K562 (cell line): ENCODE results near the gene VWA8. TPM values are rescaled to one million over a fixed set of nuclear protein-coding genes. Genes with fewer than 3 reads are reported as not detected.

Experiments used
- ATAC-seq: fragments of 200-7000 bp; cut with Tn5 transposase; 3 replicates; pipeline ENCODE4 v1.9.1; 2020; ENCODE audit warnings: moderate library complexity
- BruUV-seq: library from RNA; stranded (reverse); fragments of 400-500 nt; replicated peaks from 2 replicates; lab custom pipeline; 2021; lab: Mats Ljungman, UMichigan
- CTCF ChIA-PET: fragments of 300-600 bp; formaldehyde crosslinking; extraction: SDS; loops from one replicate; lab custom pipeline; 2021; ENCODE audit warnings: low intra/inter-chr PET ratio; lab: Yijun Ruan, JAX
- POLR2A ChIA-PET: fragments of 300-600, 350-650 bp; sonication (Branson Sonifier 250); formaldehyde crosslinking; extraction: SDS; loops from one replicate; lab custom pipeline; 2021; ENCODE audit warnings: antibody characterized with exemption, inconsistent platforms; lab: Yijun Ruan, JAX
- DNase-seq, 4 experiments: peaks; one replicate each; pipeline versions ENCODE4 v3.0.0 to v3.0.0-alpha.2; 2011 to 2018; ENCODE audit warnings: low spot score in 3 of 4, mixed read lengths in 3 of 4; ENCODE audit errors: extremely low read depth in 1 of 4
- FAIRE-seq: peaks from 2 replicates; lab custom pipeline; 2011; peaks lifted over from hg19 to GRCh38; lab: Jason Lieb, UNC
- H2AFZ ChIP-seq: 2 replicates; pipeline ENCODE4 v1.6.0; 2011; ENCODE audit warnings: low read depth, low read length, control low read depth, inconsistent platforms
- H3K27ac ChIP-seq: fragments of 200-600 bp; 3 replicates; pipeline ENCODE4 v1.8.0; 2011; ENCODE audit warnings: low read depth, mild to moderate bottlenecking, control low read depth, inconsistent platforms, low read length, moderate library complexity, mixed read lengths; ENCODE audit errors: extremely low read depth
- H3K27me3 ChIP-seq, 2 experiments: fragments of 300-600 bp in 1 of 2; 2 replicates in 1 of 2; 3 replicates in 1 of 2; pipeline versions ENCODE4 v1.6.0 to v1.8.0; 2011; ENCODE audit warnings: inconsistent platforms in 2 of 2, low read length in 2 of 2, mild to moderate bottlenecking in 1 of 2, mixed read lengths in 1 of 2, moderate library complexity in 1 of 2; ENCODE audit not compliant: control insufficient read depth in 2 of 2, insufficient read depth in 2 of 2
- H3K36me3 ChIP-seq: fragments of 300-600 bp; 3 replicates; pipeline ENCODE4 v1.8.0; 2011; ENCODE audit warnings: mild to moderate bottlenecking, low read length, inconsistent platforms; ENCODE audit not compliant: control insufficient read depth, insufficient read depth
- H3K4me1 ChIP-seq, 2 experiments: fragments of 200-600 bp in 1 of 2; replicated peaks in 1 of 2; 2 replicates in 1 of 2; 3 replicates in 1 of 2; pipeline versions ENCODE4 v1.5.1 to v1.8.0; 2011; ENCODE audit warnings: inconsistent platforms in 2 of 2, low read length in 2 of 2, mild to moderate bottlenecking in 1 of 2, mixed read lengths in 1 of 2, moderate library complexity in 1 of 2; ENCODE audit not compliant: control insufficient read depth in 2 of 2, insufficient read depth in 2 of 2
- H3K4me2 ChIP-seq: 2 replicates; pipeline ENCODE4 v1.6.1; 2011; ENCODE audit warnings: low read length, control low read depth, inconsistent platforms, mixed read lengths; ENCODE audit not compliant: insufficient read depth
- H3K4me3 ChIP-seq: fragments of 200-600 bp; sonication (generic), shearing (Covaris generic); 2 replicates; pipeline ENCODE4 v1.5.1; 2016; ENCODE audit warnings: control low read depth, inconsistent platforms
- H3K79me2 ChIP-seq: fragments of 200-600 bp; 3 replicates; pipeline ENCODE4 v1.8.0; 2011; ENCODE audit warnings: low read length, inconsistent platforms; ENCODE audit not compliant: control insufficient read depth, insufficient read depth
- H3K9ac ChIP-seq, 2 experiments: 2 replicates each; pipeline versions ENCODE4 v1.6.0 to v1.6.1; 2011; ENCODE audit warnings: low read depth in 2 of 2, low read length in 2 of 2, control low read depth in 1 of 2, inconsistent platforms in 1 of 2, mild to moderate bottlenecking in 1 of 2, mixed read lengths in 1 of 2; ENCODE audit not compliant: insufficient read depth in 1 of 2
- H3K9me1 ChIP-seq: one replicate; pipeline ENCODE4 v1.6.0; 2011; ENCODE audit warnings: inconsistent platforms, mild to moderate bottlenecking, low read length, moderate library complexity; ENCODE audit not compliant: control insufficient read depth, insufficient read depth
- H3K9me3 ChIP-seq: replicated peaks from 2 replicates; pipeline ENCODE4 v1.5.1; 2011; ENCODE audit warnings: low read depth, low read length, inconsistent platforms; ENCODE audit not compliant: control insufficient read depth, insufficient read depth
- H4K20me1 ChIP-seq: replicated peaks from 2 replicates; pipeline ENCODE4 v1.6.1; 2011; ENCODE audit warnings: low read length, inconsistent platforms, mixed read lengths; ENCODE audit not compliant: control insufficient read depth, insufficient read depth
- AFF1 ChIP-seq, 2 experiments: fragments of 450-650 bp; IDR thresholded peaks; 2 replicates each; pipeline ENCODE4 v1.6.1; 2018; ENCODE audit warnings: mild to moderate bottlenecking in 2 of 2, low read depth in 1 of 2; ENCODE audit not compliant: partially characterized antibody in 2 of 2
- CREB1 ChIP-seq, 2 experiments: sonication (generic) in 1 of 2; formaldehyde crosslinking in 1 of 2; IDR thresholded peaks; 2 replicates each; pipeline versions ENCODE4 v1.6.1 to v1.8.0; 2012 to 2022; ENCODE audit warnings: inconsistent platforms in 1 of 2, mild to moderate bottlenecking in 1 of 2, missing genetic modification reagents in 1 of 2, moderate library complexity in 1 of 2
- FIP1L1 ChIP-seq: fragments of 200-400 bp; formaldehyde crosslinking; IDR thresholded peaks from 2 replicates; pipeline ENCODE4 v1.6.1; 2018; ENCODE audit warnings: mild to moderate bottlenecking, low read depth, low read length; ENCODE audit not compliant: poor library complexity, severe bottlenecking
- HNRNPL ChIP-seq: fragments of 200-400 bp; formaldehyde crosslinking; IDR thresholded peaks from 2 replicates; pipeline ENCODE4 v1.6.1; 2017; ENCODE audit warnings: low read depth, mild to moderate bottlenecking, low read length
- RBM15 ChIP-seq: fragments of 200-400 bp; formaldehyde crosslinking; IDR thresholded peaks from 2 replicates; pipeline ENCODE4 v1.6.1; 2018; ENCODE audit warnings: mild to moderate bottlenecking, low read length, moderate library complexity; ENCODE audit not compliant: insufficient read depth
- RBM25 ChIP-seq: fragments of 200-400 bp; formaldehyde crosslinking; IDR thresholded peaks from 2 replicates; pipeline ENCODE4 v1.6.1; 2018; ENCODE audit warnings: low read length, low read depth, moderate library complexity; ENCODE audit not compliant: severe bottlenecking
- SIN3A ChIP-seq, 2 experiments: fragments of 150-350 bp in 1 of 2; IDR thresholded peaks; 2 replicates each; pipeline ENCODE4 v1.6.1; 2011 to 2016; ENCODE audit warnings: borderline replicate concordance in 2 of 2, low read depth in 2 of 2, low read length in 2 of 2, mild to moderate bottlenecking in 2 of 2, moderate library complexity in 2 of 2; ENCODE audit not compliant: control insufficient read depth in 1 of 2
- ZNF121 ChIP-seq: sonication (generic); formaldehyde crosslinking; conservative IDR thresholded peaks from 2 replicates; pipeline ENCODE4 v1.8.0; 2022; ENCODE audit warnings: missing genetic modification reagents
- ZNF444 ChIP-seq: fragments of 250-450 bp; sonication (Bioruptor Pico); IDR thresholded peaks from 2 replicates; pipeline ENCODE4 v1.4.0; 2020; ENCODE audit warnings: mild to moderate bottlenecking, moderate library complexity
- WGBS: fragments of 100-300 bp; shearing (Covaris generic); methylation state at CpG from one replicate; pipeline ENCODE4 v1.1.6; 2016; ENCODE audit warnings: low coverage, mixed read lengths; ENCODE audit not compliant: insufficient coverage; ENCODE audit errors: missing lambda C conversion rate; 5-methylcytosine and 5-hydroxymethylcytosine counted together
- in situ Hi-C: fragments of 300-500 bp; cut with MboI; formaldehyde crosslinking; loops from 4 replicates; pipeline ENCODE4 v1.15.0; 2018; ENCODE audit warnings: inconsistent platforms, mixed read lengths
- intact Hi-C: fragments of 100-400 bp; cut with micrococcal nuclease; formaldehyde crosslinking; loops from 2 replicates; pipeline ENCODE4 v1.14.2; 2022
- polyA plus RNA-seq, 8 experiments: library from polyadenylated mRNA; depleted of rRNA in 4 of 8; stranded (reverse) in 5 of 8; unstranded in 3 of 8; fragments of >200 nt; fragmentation: Nextera tagmentation in 2 of 8; fragmentation: Illumina TruSeq in 1 of 8; extraction: Ambion mirVana in 2 of 8; extraction: Trizol in 1 of 8; gene quantifications; 2 replicates each; pipeline versions ENCODE4 v1.2.1 to v1.2.3, GENCODE V29; 2011 to 2014; ENCODE audit warnings: inconsistent platforms in 1 of 8, missing spikeins in 1 of 8
- total RNA-seq, 7 experiments: library from RNA; depleted of rRNA in 6 of 7; stranded (reverse); fragments of >200 nt in 6 of 7; fragmentation: Illumina TruSeq in 2 of 7; extraction: Trizol in 2 of 7; gene quantifications; 2 replicates each; pipeline versions ENCODE4 v1.2.1 to v1.2.3, GENCODE V29; 2011 to 2021; ENCODE audit warnings: low replicate concordance in 1 of 7

The VWA8 gene
- total and polyA plus RNA-seq, 9 of the 15 experiments (the other 6 are each of a cell fraction or from before 2014, with no cell fraction given), result 2.1 to 18.5 (median 13.3) TPM

- intact Hi-C loops, result no loop called here
- no peak overlapping the region for H3K27ac ChIP-seq
- no peak overlapping the region for H2AFZ ChIP-seq
- no peaks in the 10 kb centered on the region for H3K9me1 ChIP-seq
- no TSS peak for BruUV-seq
- in situ Hi-C loops, result no loop called here
- no peak for TF ChIP-seq RBM25
- 0 out of 2 replicates have a peak, but pooled peaks have one; percentile 39 for TF ChIP-seq ZNF121 (CRISPR knock-in tag)
- no peaks in the 10 kb centered on the region for H4K20me1 ChIP-seq
- H3K27me3 ChIP-seq, result no peaks in the 10 kb centered on the region
- CTCF ChIA-PET, result no interaction called here
- DNase-seq (no peak), ATAC-seq (no peak), FAIRE-seq (no peak)
- no peaks in the 10 kb centered on the region for H3K9me3 ChIP-seq
- H3K36me3 ChIP-seq, result no peaks in the 10 kb centered on the region; the same call in 2 of the 3 replicates
- no peak overlapping the region for H3K9ac ChIP-seq
- POLR2A ChIA-PET, result no interaction called here
- no peak overlapping the region for H3K4me2 ChIP-seq
- no peak overlapping the region for H3K4me3 ChIP-seq
- H3K79me2 ChIP-seq, result no peaks in the 10 kb centered on the region
- H3K4me1 ChIP-seq, result no peaks in the 10 kb centered on the region
These were observed 251.4 kb downstream of the VWA8 start for GRCh38 chr13:41709511-41709910.

- Histone ChIP-seq H3K4me2 (no peak overlapping the region), H3K27ac (no peak overlapping the region), H3K9me3 (no peaks in the 10 kb centered on the region), H3K4me3 (no peak overlapping the region), H3K79me2 (no peaks in the 10 kb centered on the region), H2AFZ (no peak overlapping the region), H3K36me3 (no peaks in the 10 kb centered on the region), H3K4me1 (no peaks in the 10 kb centered on the region), H4K20me1 (no peaks in the 10 kb centered on the region), H3K9me1 (no peaks in the 10 kb centered on the region), H3K27me3 (no peaks in the 10 kb centered on the region), H3K9ac (no peak overlapping the region)
- no peak for DNase-seq
- ChIA-PET CTCF (no interaction called here), POLR2A (interaction anchor here (0.6 kb wide), 3 partner anchors 11 to 80 kb away, joined by 3 to 4 read pairs (median 3); no protein-coding TSS in a partner anchor)
- no peak for ATAC-seq
- no peak for FAIRE-seq
- 56% methylated on average over 4 of the region's 4 CpGs for WGBS
- intact Hi-C loops, result no loop called here
- BruUV-seq, result no TSS peak
- in situ Hi-C loops, result no loop called here
- TF ChIP-seq SIN3A (IDR thresholded peaks at IDR 0.05; ENCODE audit: borderline replicate concordance in 2 of 2, control insufficient read depth in 1 of 2, low read depth in 2 of 2, low read length in 2 of 2), result no peak
- no peak for TF ChIP-seq AFF1 (IDR thresholded peaks at IDR 0.05; ENCODE audit: low read depth in 1 of 2, partially characterized antibody in 2 of 2)
- no peak for TF ChIP-seq FIP1L1
- TF ChIP-seq ZNF444, result no peak
- TF ChIP-seq HNRNPL, result no peak
- no peak for TF ChIP-seq CREB1 (IDR thresholded peaks at IDR 0.05)
- no peak for TF ChIP-seq CREB1 (CRISPR knock-in tag; IDR thresholded peaks at IDR 0.05)
- no peak for TF ChIP-seq RBM15
These were observed 252.2 kb downstream of the VWA8 start for GRCh38 chr13:41708713-41709112.
